Activated naive CD4-positive, alpha-beta T cell treated with anti-CD3 and anti-CD28 coated beads, Interleukin-2, amount 50 U/mL, for 72 hours (primary cell): ENCODE data around the gene OLA1. TPM values are rescaled to one million over a fixed set of nuclear protein-coding genes. Genes with fewer than 3 reads are reported as not detected.

Source experiments
- ATAC-seq, 2 donors: fragments of 150-1000 bp; cut with Tn5 transposase; 2 replicates each; pipeline ENCODE4 v1.10.0; 2021; ENCODE audit warnings: mild to moderate bottlenecking in 2 of 2, moderate library complexity in 2 of 2
- DNase-seq, 2 donors: peaks; one replicate each; pipeline ENCODE4 v3.0.0; 2021 to 2022; ENCODE audit warnings: low spot score in 2 of 2
- H3K27ac Mint-ChIP-seq, 2 donors: one replicate each; pipeline ENCODE4 v1.8.0; 2022; ENCODE audit warnings: mild to moderate bottlenecking in 2 of 2, mixed read lengths in 2 of 2
- H3K36me3 Mint-ChIP-seq, 2 donors: one replicate each; pipeline ENCODE4 v1.8.0; 2022; ENCODE audit warnings: mixed read lengths in 2 of 2
- H3K9me3 Mint-ChIP-seq, 2 donors: one replicate each; pipeline ENCODE4 v1.8.0; 2022; ENCODE audit warnings: mixed read lengths in 2 of 2
- total RNA-seq, 2 donors: library from RNA; stranded (reverse); gene quantifications; one replicate each; pipeline ENCODE4 v1.2.3, GENCODE V29; 2022

The OLA1 gene
- total RNA-seq, 2 donors from 2014 or later, result 128 to 139 TPM

DNA sequence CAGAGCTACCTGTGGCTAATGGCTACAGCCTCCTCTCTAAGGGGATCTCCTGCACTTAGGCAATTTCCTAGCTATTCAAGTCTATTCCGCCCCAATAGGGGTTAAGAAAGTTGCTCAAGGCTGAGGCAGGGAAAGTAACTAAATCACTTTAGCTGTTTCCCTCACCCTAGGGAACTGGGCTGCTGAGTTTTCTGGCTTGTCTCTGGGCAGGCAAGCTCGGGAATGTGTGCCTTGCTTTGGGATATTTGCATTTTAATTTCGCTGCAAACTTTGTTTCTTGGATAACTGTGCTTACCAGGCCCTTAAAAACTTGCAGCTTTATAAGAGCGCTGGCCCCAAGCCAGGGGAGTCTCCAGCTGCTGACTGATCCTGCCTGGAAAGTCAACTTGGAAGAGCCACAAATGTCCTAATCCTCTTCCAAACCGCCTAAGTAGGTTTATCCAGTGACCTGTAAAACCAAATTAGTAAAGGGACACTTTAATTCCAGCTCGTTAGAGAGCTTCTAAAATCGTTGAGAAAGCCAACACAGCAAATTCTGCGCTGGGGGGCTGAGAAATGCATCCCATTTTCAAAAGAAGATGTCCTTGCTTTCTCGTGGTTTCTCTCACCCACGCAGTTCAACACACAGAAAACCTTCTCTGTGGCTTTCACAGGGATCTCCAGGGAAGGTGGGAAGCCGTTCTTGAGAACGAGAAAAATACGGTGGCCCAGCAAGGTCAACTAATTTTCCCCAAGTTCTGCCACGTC lies 223.6 kb downstream of the OLA1 start:
- ATAC-seq (no peak), DNase-seq (no peak)
- peaks cover 0 to 8% of the 10 kb centered on the region in 2 donors for H3K36me3 Mint-ChIP-seq
- peaks cover 0 to 6% of the 10 kb centered on the region in 2 donors for H3K9me3 Mint-ChIP-seq
- H3K27ac Mint-ChIP-seq, result peak overlapping the region in 1 of 2 donors; percentile 86

DNA sequence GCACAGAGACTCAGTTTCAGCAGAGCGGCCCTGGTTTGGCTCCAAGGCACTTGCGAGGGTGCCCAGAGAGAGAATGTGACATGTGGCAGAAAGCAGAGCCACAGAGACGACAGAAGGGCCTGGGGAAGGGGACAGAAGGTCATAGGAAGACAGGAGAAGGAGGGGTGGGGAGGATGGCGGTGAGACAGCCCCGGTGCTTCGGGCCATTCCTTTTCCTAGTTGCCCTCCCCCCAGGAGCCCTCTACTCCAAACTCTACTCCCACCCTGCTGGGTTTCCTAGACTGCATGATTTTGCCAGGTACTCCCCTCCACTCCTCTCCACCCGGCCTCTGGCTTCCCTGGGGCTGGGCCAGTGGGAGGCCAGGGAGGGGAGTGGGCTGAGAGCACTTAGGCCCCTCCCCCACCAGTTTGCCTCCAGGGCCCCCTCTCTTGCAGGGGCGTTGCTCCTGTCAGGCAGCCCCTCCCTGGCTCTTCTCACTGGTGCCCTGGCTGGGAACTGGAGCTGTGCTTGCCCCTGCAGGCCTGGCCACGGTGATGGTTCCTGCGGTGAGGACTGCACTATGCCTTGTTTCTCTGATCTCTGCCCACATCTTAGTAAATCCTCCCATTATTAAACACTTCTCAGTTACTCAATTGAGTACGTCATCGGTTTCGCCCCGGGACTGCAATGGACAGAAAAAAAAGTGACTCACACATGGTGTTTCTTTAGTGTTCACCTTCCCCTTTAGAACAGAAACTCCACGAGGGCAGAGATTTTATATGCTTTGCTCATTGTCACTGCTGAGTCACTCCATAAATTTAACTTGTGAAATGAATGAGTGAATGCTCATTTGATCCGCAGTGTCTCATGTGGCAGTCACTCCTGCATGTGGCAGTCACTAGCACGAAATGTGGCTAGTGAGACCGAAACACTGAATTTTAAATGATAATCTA lies 224.5 kb downstream of the OLA1 start:
- ATAC-seq (peak; percentile 86 to 91), DNase-seq (peak; percentile 26 to 82)
- Mint-ChIP-seq H3K9me3 (peaks cover 0 to 6% of the 10 kb centered on the region in 2 donors), H3K27ac (peak overlapping the region; percentile 22 to 86), H3K36me3 (peaks cover 0 to 8% of the 10 kb centered on the region in 2 donors)

Other genes with a start within 250 kb of the OLA1 start
- gene SP9, start 86.4 kb upstream of the OLA1 start, total RNA-seq, result not detected
- gene SCRN3, start 147.2 kb upstream of the OLA1 start, total RNA-seq, result 10 to 100 TPM; 11.0 to 16.0 TPM
- gene GPR155, start 238.5 kb upstream of the OLA1 start, total RNA-seq, result 10 to 100 TPM in 1 of 2 donors, 1 to 10 TPM in 1; 8.8 to 18.5 TPM